Measurements from ENCODE around the gene MAJIN. TPM values are rescaled to one million over a fixed set of nuclear protein-coding genes. Genes with fewer than 3 reads are reported as not detected.

Gene MAJIN
- total and polyA plus RNA-seq, 10 of the 15 experiments (the other 5 are each of a cell fraction or from before 2014, with no cell fraction given) = 0.10 TPM; not detected in 9

GRCh38 chr11:65019824-65020223 lies 47.9 kb upstream of the MAJIN start (continued):
- TF ChIP-seq FOS (IDR thresholded peaks at IDR 0.05; ENCODE audit: borderline replicate concordance, extremely low read depth, insufficient read length) (no peak), RB1 (IDR thresholded peaks at IDR 0.05; ENCODE audit: borderline replicate concordance) (no peak), SRF (IDR thresholded peaks at IDR 0.05; ENCODE audit: low read depth in 2 of 2, low read length in 2 of 2) (no peak)

- in situ Hi-C loops (cut with MboI) (no loop called here), intact Hi-C loops (cut with micrococcal nuclease; ENCODE audit: unreplicated experiment) (loop anchor here (10.0 kb wide), 1 partner anchor 237 kb away; no protein-coding TSS in a partner anchor)
- Histone ChIP-seq H3K27me3 (replicated peaks in 1 of 2; ENCODE audit: control insufficient read depth in 2 of 2, insufficient read depth in 2 of 2, low read length in 1 of 2) (no peaks in the 10 kb centered on the region), H3K27ac (ENCODE audit: control insufficient read depth, insufficient read depth) (no peak overlapping the region), H3K9me3 (replicated peaks; ENCODE audit: control insufficient read depth, insufficient read depth, low read length) (no peaks in the 10 kb centered on the region), H3K36me3 (ENCODE audit: control insufficient read depth in 2 of 2, insufficient read depth in 2 of 2, low read length in 1 of 2) (peaks cover 0 to 5% of the 10 kb centered on the region in 2 experiments; a peak in 2 of 4 replicates), H3K79me2 (ENCODE audit: control insufficient read depth, insufficient read depth, low read length) (no peaks in the 10 kb centered on the region; the same call in none of the 2 replicates), H3K4me2 (ENCODE audit: control insufficient read depth, insufficient read depth) (no peak overlapping the region), H2AFZ (ENCODE audit: control insufficient read depth, low read depth, low read length) (no peak overlapping the region), H3K9ac (ENCODE audit: control insufficient read depth, insufficient read depth, low read length) (no peak overlapping the region), H4K20me1 (ENCODE audit: control insufficient read depth, insufficient read depth) (no peaks in the 10 kb centered on the region; the same call in 1 of the 2 replicates), H3K4me3 (no peak overlapping the region), H3K4me1 (ENCODE audit: control insufficient read depth, insufficient read depth, low read length) (peaks cover 15% of the 10 kb centered on the region)
- FAIRE-seq (no peak), ATAC-seq (no peak), DNase-seq (ENCODE audit: low read depth, low spot score) (no peak)
- ChIA-PET CTCF (interaction anchor here (0.8 to 1.3 kb wide), 3 partner anchors 8 to 99 kb away, joined by 3 to 4 read pairs (median 3); partner anchors contain the start of gene ZNHIT2), POLR2A (no interaction called here), RAD21 (ENCODE audit: unreplicated experiment) (interaction anchor here (0.5 kb wide), 1 partner anchor 172 kb away, joined by 3 read pairs; no protein-coding TSS in a partner anchor), SMC1A (ENCODE audit: uncharacterized antibody, unreplicated experiment) (interaction anchor here (1.2 to 1.5 kb wide), 2 partner anchors 94 to 170 kb away, joined by 3 read pairs; no protein-coding TSS in a partner anchor)
- no TSS peak for BruUV-seq (replicated peaks)
- WGBS (ENCODE audit: insufficient coverage, insufficient replicate concordance, low lambda C conversion rate, missing lambda C conversion rate) = 98% methylated on average over 6 of the region's 6 CpGs
- TF ChIP-seq SUZ12 (IDR thresholded peaks at IDR 0.05; ENCODE audit: unreplicated experiment) (no peak), ZNF24 (IDR thresholded peaks at IDR 0.05) (no peak), CREM (IDR thresholded peaks at IDR 0.05; ENCODE audit: low read depth) (no peak), FOXM1 (IDR thresholded peaks at IDR 0.05; ENCODE audit: low read depth, low read length) (no peak), HDAC2 (IDR thresholded peaks at IDR 0.05) (no peak), TCF3 (IDR thresholded peaks at IDR 0.05; ENCODE audit: borderline replicate concordance, insufficient read depth, low read depth, low read length) (no peak), WRNIP1 (IDR thresholded peaks at IDR 0.05; ENCODE audit: borderline replicate concordance, low read depth, low read length) (no peak), SRF (IDR thresholded peaks at IDR 0.05; ENCODE audit: low read depth in 2 of 2, low read length in 2 of 2) (no peak), RBBP5 (conservative IDR thresholded peaks at IDR 0.05) (no peak), GATAD2B (conservative IDR thresholded peaks at IDR 0.05; ENCODE audit: low read depth) (no peak), POLR2AphosphoS5 (IDR thresholded peaks at IDR 0.05; ENCODE audit: low read length) (no peak), ZBTB11 (CRISPR knock-in tag; IDR thresholded peaks at IDR 0.05) (no peak), MYB (IDR thresholded peaks at IDR 0.05; ENCODE audit: borderline replicate concordance, low read depth, low read length) (no peak), KLF5 (IDR thresholded peaks at IDR 0.05; ENCODE audit: partially characterized antibody) (no peak)
Observed at GRCh38 chr11:65017937-65018336, 46.0 kb upstream of the MAJIN start.
